ENCODE results near the gene MRPL33.

DNA sequence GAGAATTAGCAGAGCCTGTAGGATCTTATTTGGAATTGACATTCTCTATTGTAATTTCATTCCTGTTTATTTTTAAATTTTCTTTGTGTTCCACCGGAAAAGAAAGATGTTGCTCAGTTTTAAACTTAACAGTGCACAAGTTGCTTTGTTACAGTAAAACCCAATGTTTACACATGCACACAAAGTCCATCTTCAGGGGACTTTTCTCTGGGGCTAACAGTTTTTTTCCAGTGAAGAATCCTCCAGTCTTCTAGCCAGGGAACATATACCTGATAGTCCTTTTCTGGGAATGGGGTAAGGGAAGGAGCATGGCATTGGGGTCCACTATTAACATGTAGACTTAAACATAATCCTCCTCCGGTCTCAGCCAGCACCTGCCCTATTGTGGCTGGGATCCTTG lies 25.2 kb upstream of the MRPL33 start:
- TF ChIP-seq GATA3 (IDR thresholded peaks at IDR 0.05; ENCODE audit: low read depth, low read length) (no peak), GATA2 (IDR thresholded peaks at IDR 0.05; ENCODE audit: low read depth, low read length) (no peak)
